Bronchial epithelial cell (primary cell): ENCODE measurements around the gene NES. TPM values are rescaled to one million over a fixed set of nuclear protein-coding genes. Genes with fewer than 3 reads are reported as not detected.

Experiments
- DNase-seq: peaks from one replicate; pipeline ENCODE4 v3.0.0-alpha.2; 2010; ENCODE audit warnings: low read depth
- FAIRE-seq: peaks from 2 replicates; lab custom pipeline; 2011; peaks lifted over from hg19 to GRCh38; lab: Jason Lieb, UNC
- H3K27me3 ChIP-seq: 2 replicates; pipeline ENCODE4 v1.5.1; 2011; ENCODE audit warnings: low read length; ENCODE audit not compliant: control insufficient read depth, insufficient read depth
- H3K36me3 ChIP-seq: 2 replicates; pipeline ENCODE4 v1.5.1; 2011; ENCODE audit warnings: low read length; ENCODE audit not compliant: control insufficient read depth, insufficient read depth
- H3K4me3 ChIP-seq: 2 replicates; pipeline ENCODE4 v1.5.1; 2011; ENCODE audit warnings: mild to moderate bottlenecking, low read depth, low read length, control low read depth
- CTCF ChIP-seq: IDR thresholded peaks from 2 replicates; pipeline ENCODE4 v1.5.1; 2011; ENCODE audit warnings: mild to moderate bottlenecking, moderate library complexity, low read length, control low read depth, inconsistent platforms; ENCODE audit not compliant: insufficient read depth, severe bottlenecking
- total RNA-seq: library from RNA; depleted of rRNA; stranded (reverse); fragments of >200 nt; gene quantifications from 2 replicates; pipeline ENCODE4 v1.2.1, GENCODE V29; 2014

NES gene
- total RNA-seq, 1 donor from 2014 or later: under 0.01 TPM

GRCh38 chr1:156681196-156681960, 4.2 kb upstream of the NES start:
- no peak overlapping the region for H3K4me3 ChIP-seq
- H3K27me3 ChIP-seq: peaks cover 11% of the 10 kb centered on the region
- TF ChIP-seq CTCF: no peak
- DNase-seq (no peak), FAIRE-seq (no peak)
- no peaks in the 10 kb centered on the region for H3K36me3 ChIP-seq

DNA sequence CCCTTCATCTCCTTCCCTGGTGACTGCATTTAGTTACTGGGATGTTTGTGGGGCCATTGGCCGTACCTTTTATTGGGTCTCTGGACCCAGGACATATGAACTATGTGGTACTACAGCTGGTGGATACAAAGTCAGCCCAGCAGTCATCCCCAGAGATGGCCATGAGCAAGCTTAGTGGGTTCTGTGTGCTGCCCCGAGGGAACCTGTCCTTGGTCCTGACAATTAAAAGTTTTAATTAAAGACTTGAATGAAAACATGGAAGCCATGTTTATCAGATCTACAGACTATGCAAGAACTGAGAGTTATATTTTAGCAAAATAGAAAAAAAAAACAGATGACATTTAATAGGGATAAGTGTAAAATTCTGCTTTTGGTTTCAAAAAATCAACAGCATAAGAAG, 2.8 kb upstream of the NES start:
- no peaks in the 10 kb centered on the region for H3K36me3 ChIP-seq
- no peak overlapping the region for H3K4me3 ChIP-seq
- FAIRE-seq (no peak), DNase-seq (no peak)
- H3K27me3 ChIP-seq: peaks cover 19% of the 10 kb centered on the region
- no peak for TF ChIP-seq CTCF

GRCh38 chr1:156677616-156678596, 699 bp upstream of the NES start:
- TF ChIP-seq CTCF: peak; percentile 84
- DNase-seq (peak; percentile 47), FAIRE-seq (no peak)
- H3K27me3 ChIP-seq: peaks cover 26% of the 10 kb centered on the region
- no peak overlapping the region for H3K4me3 ChIP-seq
- no peaks in the 10 kb centered on the region for H3K36me3 ChIP-seq

DNA sequence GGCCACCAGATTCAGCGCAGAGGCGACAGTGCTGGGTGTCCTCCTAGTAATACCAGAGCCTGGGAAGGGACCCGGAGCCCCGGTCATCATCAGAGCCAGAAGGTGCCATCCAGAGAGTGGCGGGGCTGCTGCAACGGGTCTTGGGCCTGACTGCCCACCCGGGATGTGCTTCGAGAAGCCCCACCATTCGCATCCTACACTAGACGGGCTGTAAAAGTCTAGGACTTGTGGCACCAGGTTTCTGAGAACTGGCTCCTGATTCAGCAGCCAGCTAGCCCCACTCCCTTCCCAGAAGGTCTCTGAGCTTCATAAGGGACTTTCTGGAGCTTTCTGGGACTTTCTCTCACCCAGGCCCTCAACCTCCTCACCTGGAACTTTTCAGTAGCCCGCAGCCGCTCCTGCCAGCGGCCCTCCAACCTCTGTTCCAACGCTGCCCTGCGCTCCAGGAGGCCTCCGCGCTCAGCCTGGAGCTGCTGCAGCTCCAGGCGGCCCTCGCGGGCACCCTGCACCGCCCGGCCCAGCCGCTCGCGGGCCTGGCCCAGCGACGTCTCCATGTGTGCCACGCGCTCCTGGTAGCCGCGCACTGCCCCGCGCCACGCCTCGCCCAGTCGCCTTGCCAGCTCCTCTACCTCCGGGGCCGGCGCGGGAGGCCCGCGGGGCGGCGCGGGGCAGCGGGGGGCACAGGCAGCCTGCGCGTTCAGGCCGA, 940 bp downstream of the NES start:
- no peak for FAIRE-seq
- DNase-seq: no peak
- TF ChIP-seq CTCF: no peak
- Histone ChIP-seq H3K36me3 (no peaks in the 10 kb centered on the region), H3K27me3 (peaks cover 26% of the 10 kb centered on the region), H3K4me3 (no peak overlapping the region)

- H3K4me3 ChIP-seq: no peak overlapping the region
- H3K36me3 ChIP-seq: no peaks in the 10 kb centered on the region
- no peak for DNase-seq
- no peak for FAIRE-seq
- TF ChIP-seq CTCF: no peak
- H3K27me3 ChIP-seq: peaks cover 26% of the 10 kb centered on the region
These were observed 1.7 kb downstream of the NES start for GRCh38 chr1:156675210-156676113.
